HUES48 (cell line): ENCODE data around the gene GJC1.
"Not testable (repeated sequence)": the region's sequence is repeated elsewhere in the genome, so short reads cannot be mapped to it uniquely, and the experiment has no call there.

Experiments
- H3K27ac ChIP-seq: one replicate; pipeline ENCODE4 v1.7.0; 2013; ENCODE audit warnings: low read depth, low read length, inconsistent platforms
- H3K27me3 ChIP-seq: 2 replicates; pipeline ENCODE4 v1.6.1; 2013; ENCODE audit warnings: mild to moderate bottlenecking, low read length; ENCODE audit not compliant: control insufficient read depth, insufficient read depth
- H3K36me3 ChIP-seq: 2 replicates; pipeline ENCODE4 v1.6.1; 2013; ENCODE audit warnings: low read length; ENCODE audit not compliant: control insufficient read depth, insufficient read depth
- H3K4me1 ChIP-seq: 2 replicates; pipeline ENCODE4 v1.6.1; 2013; ENCODE audit warnings: mild to moderate bottlenecking, low read length; ENCODE audit not compliant: control insufficient read depth, insufficient read depth
- H3K4me3 ChIP-seq: 2 replicates; pipeline ENCODE4 v1.5.1; 2013; ENCODE audit warnings: mild to moderate bottlenecking, low read depth, low read length
- H3K9ac ChIP-seq: 2 replicates; pipeline ENCODE4 v1.6.1; 2013; ENCODE audit warnings: mild to moderate bottlenecking, low read depth, low read length, moderate library complexity
- H3K9me3 ChIP-seq: 2 replicates; pipeline ENCODE4 v1.6.1; 2013; ENCODE audit warnings: low read length; ENCODE audit not compliant: control insufficient read depth, insufficient read depth

Gene GJC1

DNA sequence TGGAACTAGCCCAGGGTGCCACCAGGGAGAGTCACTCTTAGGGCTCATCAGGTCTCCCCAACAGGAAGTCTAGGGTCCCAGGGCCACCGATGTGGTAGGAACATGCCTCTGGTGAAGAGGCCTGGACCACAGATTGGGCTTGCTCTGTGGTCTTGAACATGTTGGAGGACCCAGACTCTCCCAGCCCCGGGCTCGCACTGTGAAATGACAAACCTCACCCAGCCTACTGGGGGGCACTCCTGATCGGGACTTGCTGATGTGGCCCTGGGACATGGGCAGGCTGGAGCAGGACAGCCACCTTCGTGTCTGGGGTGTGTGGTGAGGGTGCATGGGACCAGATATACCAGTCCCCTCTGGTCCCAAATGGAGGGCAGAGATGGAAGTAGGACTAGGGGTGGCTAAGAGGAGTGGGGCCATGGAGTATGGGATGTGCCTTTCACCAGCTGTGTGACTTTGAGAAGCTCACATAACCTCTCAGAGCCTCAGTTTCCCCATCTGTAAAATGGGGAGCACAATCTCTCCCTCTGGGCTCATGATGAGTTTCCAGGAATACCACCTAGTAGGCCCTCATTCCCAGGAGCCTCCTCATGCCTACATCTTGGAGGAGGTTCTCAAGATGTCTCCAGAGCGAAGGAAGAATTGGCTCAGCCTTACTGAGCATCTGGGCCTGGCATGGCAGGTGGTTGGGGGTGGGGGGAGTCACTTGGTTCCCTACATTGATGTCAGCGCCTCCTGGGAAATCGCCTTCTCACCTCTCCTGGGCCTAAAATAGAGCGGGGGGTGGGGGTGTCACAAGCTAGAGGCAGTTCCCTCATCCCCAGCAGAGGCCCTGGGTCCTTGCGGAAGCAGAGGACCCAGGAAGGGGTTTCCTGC is 72.8 kb downstream of the GJC1 start:
- no peaks in the 10 kb centered on the region for H3K36me3 ChIP-seq
- H3K9me3 ChIP-seq, result no peaks in the 10 kb centered on the region
- H3K27me3 ChIP-seq, result peaks cover 45% of the 10 kb centered on the region
- H3K4me1 ChIP-seq, result no peaks in the 10 kb centered on the region
- no peak overlapping the region for H3K9ac ChIP-seq
- no peak overlapping the region for H3K4me3 ChIP-seq
- H3K27ac ChIP-seq, result no peak overlapping the region

DNA sequence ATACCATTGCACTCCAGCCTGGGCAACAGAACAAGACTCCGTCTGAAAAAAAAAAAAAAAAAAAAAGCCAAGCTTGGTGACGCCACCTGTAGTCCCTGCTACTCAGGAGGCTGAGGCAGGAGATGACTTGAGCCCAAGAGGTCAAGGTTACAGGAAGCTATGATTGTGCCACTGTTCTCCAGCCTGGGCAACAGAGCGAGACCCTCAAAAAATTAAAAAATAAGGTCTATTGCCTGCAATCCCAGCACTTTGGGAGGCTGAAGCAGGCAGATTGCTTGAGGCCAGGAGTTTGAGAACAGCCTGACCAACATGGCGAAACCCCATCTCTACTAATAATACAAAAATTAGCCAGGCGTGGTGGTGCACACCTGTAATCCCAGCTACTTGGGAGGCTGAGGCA is 74.9 kb downstream of the GJC1 start:
- not testable (repeated sequence) for H3K9ac ChIP-seq, H3K9me3 ChIP-seq, H3K27ac ChIP-seq, H3K36me3 ChIP-seq, H3K4me1 ChIP-seq, H3K4me3 ChIP-seq
- peaks cover 40% of the 10 kb centered on the region for H3K27me3 ChIP-seq

DNA sequence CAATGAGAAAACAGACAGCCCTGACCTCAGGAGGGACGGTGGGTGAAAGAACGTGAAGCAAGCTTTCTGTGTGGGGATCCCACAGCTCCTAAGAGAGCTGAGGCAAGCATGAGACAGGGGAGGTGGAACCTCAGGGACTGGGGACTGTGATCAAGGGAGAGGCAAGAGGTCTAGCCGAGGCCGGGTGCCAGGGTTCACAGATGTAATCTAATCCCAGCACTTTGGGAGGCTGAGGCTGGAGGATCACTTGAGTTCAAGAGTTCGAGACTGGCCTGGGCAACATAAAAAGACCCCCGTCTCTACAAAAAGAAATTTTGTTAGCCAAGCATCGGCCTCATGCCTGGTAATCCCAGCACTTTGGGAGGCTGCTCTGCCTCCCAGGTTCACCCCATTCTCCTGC is 75.8 kb downstream of the GJC1 start:
- no peaks in the 10 kb centered on the region for H3K9me3 ChIP-seq
- H3K4me3 ChIP-seq, result no peak overlapping the region
- H3K27ac ChIP-seq, result no peak overlapping the region
- peaks cover 19% of the 10 kb centered on the region for H3K36me3 ChIP-seq
- H3K4me1 ChIP-seq, result no peaks in the 10 kb centered on the region
- H3K9ac ChIP-seq, result no peak overlapping the region
- H3K27me3 ChIP-seq, result peaks cover 31% of the 10 kb centered on the region

DNA sequence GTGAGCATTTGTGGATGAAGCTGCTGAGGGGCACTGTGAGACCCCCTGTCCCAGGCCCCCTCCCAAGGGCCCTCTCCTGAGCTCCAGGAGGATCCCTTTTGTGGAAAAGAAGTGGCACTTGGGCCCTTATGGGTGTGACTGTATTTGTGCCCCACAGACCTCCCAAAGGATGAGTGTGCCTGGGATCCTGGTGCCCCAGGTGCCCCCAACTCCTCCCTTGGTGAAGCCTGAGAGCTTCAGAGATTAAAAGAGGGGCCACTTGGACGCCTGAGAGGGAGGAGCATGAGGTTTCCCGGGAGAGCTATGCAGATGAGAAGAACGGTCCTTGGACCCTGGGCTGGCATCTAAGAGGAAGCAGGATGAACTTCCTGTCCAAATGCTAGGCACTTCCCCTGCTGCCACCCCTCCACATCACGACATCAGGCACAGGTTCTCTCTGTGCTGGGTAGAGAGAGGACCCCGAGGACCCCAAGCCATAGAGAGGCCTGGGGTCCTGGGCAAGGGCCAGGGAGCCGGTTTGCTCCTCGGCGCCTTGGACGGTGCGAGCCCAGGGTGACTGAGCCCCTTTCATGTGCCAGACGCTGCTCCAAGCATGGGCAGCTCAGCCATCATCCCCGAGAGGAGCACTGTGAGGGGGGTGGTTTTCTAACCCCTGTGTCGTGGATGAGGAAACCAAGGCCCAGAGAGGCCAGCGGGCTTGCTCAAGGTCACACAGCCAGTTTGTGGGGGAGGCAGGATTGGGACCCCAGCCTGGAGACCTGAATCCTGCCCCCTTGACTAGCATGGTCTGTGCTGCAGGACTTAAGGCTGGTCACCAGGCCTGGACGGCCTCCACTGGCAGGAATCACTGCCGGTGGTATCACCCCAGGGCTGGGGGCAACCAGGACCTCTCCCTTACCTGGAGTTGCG is 76.9 kb downstream of the GJC1 start:
- H3K36me3 ChIP-seq, result peaks cover 28% of the 10 kb centered on the region
- no peaks in the 10 kb centered on the region for H3K4me1 ChIP-seq
- no peak overlapping the region for H3K27ac ChIP-seq
- no peak overlapping the region for H3K9ac ChIP-seq
- no peaks in the 10 kb centered on the region for H3K9me3 ChIP-seq
- no peak overlapping the region for H3K4me3 ChIP-seq
- peaks cover 24% of the 10 kb centered on the region for H3K27me3 ChIP-seq

DNA sequence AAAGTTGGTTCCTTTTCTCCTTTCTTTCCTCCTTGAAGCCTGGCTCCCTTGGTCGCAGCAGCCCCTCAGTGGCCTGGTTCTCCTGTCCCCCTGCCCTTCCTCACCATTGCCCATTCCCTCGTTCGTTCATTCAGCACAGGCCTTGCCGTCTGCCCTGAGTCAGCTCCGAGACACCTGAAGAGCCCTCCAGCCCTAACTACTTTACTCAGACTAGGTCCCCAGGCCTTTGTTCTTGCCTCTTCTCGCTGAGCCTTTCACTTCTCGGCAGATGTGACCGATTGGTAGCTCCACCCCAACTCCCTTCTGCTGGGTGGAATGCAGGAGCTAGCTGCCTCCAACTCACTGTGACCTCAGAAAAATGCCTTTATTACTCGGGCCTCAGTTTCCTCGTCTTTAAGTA is 78.3 kb downstream of the GJC1 start:
- peaks cover 42% of the 10 kb centered on the region for H3K36me3 ChIP-seq
- peaks cover 10% of the 10 kb centered on the region; the same call in 1 of the 2 replicates for H3K27me3 ChIP-seq
- no peak overlapping the region for H3K4me3 ChIP-seq
- no peaks in the 10 kb centered on the region for H3K9me3 ChIP-seq
- no peak overlapping the region for H3K27ac ChIP-seq
- H3K9ac ChIP-seq, result no peak overlapping the region
- H3K4me1 ChIP-seq, result no peaks in the 10 kb centered on the region

DNA sequence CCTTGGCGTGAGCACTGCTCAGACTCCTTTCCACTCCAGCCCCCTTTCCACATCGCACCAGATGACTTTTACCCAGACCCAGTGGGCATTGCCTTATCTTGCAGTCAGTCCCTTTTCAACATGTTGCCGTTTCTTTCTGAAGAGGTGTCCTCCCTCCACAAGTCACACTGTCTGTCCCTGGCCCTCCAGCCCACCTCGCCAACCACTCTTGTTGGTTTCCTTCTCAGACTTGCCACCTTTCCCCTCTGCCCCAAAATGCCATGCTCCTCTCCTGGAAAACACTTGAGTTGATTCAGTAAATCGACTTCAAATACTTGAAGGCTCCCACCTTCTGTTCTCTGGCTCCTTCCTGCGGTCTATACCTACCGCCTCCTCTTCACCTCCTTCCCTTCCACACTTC is 78.8 kb downstream of the GJC1 start:
- Histone ChIP-seq H3K4me3 (no peak overlapping the region), H3K27me3 (0 out of 2 replicates have a peak, but pooled peaks cover 9% of the 10 kb centered on the region), H3K9ac (no peak overlapping the region), H3K4me1 (no peaks in the 10 kb centered on the region), H3K36me3 (peaks cover 43% of the 10 kb centered on the region), H3K9me3 (no peaks in the 10 kb centered on the region), H3K27ac (no peak overlapping the region)

DNA sequence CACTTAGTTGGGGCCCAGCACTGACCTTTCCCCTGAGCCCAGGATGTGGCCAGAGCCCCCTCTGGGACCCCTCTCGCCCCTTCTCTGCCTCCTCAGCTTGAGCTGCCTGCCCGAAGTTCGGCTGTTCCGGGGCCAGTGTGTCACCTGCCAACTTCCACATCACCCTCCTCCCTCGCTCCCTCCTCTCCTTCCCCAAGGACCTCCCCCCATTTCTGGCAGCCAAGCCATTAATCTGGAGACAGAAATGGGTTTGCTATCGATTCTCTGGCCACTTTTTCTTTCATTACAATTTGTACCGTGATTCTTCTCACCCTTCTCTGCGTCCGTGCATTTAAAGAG is 80.1 kb downstream of the GJC1 start:
- Histone ChIP-seq H3K4me3 (no peak overlapping the region), H3K9ac (no peak overlapping the region), H3K4me1 (no peaks in the 10 kb centered on the region), H3K27me3 (0 out of 2 replicates have a peak, but pooled peaks cover 7% of the 10 kb centered on the region), H3K36me3 (peaks cover 43% of the 10 kb centered on the region), H3K9me3 (no peaks in the 10 kb centered on the region), H3K27ac (no peak overlapping the region)

DNA sequence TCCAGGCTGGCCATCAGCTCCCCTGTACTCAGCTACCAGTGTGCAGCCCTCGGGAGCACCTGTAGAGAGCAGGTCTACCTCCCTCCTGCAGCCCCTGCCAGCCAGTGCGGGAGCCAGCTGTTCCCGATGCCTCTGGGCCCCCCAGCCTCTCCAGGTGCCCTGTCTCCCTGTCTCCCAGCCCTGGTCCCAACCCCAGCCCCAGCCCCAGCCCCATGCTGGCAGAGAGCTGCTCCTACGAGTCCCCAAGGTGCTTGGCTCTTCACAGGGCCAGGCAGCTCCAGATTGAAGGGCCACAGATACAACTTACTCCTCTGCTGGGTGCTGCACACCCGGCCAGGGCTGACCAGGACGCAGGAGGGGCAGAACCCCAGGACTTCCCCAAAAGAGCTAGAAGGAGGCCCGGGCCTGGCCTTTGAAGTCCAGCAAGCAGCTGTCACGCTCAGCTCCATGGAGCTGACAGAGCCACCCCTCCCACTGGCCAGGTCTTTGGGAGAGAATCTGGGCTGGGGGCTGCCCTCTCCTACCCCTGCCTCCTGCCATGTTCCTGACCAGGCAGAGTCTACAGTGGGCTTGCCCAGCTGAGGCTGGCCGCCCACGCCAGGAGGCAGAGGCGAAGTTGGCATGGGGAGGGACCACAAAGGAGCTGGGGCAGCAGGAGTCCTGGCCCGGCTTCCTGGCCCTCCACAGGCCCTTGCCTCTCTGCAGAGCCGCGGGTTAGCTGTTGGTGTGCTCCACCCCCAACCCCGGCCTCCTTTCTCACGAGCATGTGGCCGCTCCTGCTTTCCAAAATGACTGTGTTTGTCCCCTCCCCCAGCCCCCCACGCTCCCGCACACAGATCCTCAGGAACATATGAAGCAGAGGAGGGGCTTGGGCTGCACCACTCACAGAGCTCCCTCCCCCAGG is 80.8 kb downstream of the GJC1 start:
- Histone ChIP-seq H3K27ac (no peak overlapping the region), H3K4me1 (no peaks in the 10 kb centered on the region), H3K36me3 (peaks cover 43% of the 10 kb centered on the region), H3K4me3 (no peak overlapping the region), H3K9ac (no peak overlapping the region), H3K9me3 (no peaks in the 10 kb centered on the region), H3K27me3 (0 out of 2 replicates have a peak, but pooled peaks cover 6% of the 10 kb centered on the region)
